ENCODE results near the gene UTRN.

The UTRN gene

DNA sequence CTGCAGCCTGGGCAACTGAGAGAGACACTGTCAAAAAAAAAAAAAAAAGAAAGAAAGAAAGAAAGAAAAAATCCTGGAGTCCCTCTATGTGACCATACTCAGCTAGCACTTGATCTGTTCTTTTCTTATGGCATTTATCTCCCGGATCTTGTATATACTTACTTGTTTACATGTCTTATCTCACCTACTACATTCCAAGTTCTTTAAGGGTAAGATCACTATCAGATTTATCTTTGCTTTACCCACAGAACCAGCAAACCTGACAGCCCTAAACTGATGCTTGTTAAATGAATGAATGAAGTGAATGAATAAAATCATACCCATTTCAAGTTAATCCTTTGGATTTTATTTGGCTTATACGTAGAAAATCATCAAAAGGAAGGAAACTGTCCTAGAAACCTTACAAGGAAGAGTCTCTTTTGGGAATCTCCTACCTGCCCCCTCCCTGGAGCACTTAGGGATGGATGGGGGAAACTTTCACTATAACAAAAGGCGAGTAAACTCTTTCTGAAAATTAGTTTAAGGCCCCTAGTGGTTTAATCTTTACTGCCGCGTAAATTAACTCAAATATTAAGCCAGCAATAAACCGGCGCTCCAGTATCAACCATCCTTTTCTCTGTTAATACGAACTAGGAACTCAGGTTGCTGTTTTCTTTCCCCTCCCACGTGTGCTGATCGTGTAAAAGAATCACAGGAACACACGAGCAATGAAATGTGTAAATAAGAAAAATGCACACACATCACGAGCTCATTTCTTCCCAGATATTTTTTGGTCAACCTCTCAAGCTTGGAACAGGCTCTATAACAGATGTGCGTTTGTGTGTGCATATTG lies 1.3 kb upstream of the UTRN start:
- no peak for DNase-seq

DNA sequence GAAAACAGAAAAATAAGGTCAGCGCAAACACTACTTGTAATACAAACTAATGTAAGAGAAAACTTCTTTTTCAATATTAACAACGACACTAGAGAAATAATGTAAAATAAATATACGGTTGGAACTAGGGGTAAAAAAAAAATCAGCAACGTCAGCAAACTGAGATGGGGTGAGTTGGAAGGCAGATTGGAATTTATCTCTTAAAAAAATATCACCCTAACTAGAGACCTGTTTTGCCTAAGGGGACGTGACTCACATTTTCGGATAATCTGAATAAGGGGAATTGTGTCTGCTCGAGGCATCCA lies 705 bp upstream of the UTRN start:
- DNase-seq = no peak

DNA sequence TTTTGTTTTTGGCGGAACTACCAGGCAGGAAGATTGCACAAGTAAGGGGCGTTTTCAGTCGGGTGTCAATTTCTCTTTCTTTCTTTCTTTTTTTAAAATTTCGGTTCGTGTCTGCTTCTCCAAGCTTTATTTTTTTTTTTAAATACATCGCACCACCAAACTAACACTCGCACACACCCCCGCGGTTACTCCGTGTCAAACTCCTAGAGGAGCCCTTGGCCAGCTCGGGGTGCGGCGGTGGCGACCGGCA lies 338 bp downstream of the UTRN start:
- no peak for DNase-seq

DNA sequence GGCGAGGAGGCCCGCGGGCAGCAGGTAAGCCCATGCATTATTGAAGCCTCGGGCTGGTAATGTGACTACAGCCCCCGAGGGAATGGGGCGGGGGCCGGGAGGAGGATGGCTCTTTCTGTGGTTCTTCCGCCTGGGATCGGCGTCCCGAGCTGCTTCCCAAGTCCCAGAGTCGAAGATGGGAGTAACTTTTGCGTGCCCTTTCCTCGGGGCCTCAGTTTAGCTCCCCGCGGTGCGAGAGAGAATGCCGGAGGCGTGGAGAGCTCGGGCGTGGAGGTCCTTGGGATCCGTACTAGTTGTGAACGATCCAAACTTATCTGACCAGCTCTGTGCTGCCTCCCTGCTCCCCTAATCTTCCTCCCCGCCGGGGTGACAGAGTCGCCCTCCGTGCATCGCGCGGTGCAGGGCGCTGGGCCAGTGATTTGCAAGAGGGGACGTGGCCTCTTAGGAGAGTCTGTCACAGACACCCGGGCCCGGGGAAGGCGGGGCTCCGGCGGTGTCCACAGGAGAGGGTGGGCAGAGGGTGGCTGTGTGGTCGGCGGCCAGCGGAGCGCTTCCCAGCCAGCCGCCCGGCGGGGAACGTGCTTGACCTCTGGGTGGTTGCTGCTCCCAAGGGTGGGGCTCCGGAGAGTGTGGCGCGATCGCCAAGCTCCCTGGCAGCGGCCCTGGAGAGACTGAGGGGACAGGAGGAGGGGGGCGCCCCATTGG lies 815 bp downstream of the UTRN start:
- DNase-seq = peak; percentile 26

DNA sequence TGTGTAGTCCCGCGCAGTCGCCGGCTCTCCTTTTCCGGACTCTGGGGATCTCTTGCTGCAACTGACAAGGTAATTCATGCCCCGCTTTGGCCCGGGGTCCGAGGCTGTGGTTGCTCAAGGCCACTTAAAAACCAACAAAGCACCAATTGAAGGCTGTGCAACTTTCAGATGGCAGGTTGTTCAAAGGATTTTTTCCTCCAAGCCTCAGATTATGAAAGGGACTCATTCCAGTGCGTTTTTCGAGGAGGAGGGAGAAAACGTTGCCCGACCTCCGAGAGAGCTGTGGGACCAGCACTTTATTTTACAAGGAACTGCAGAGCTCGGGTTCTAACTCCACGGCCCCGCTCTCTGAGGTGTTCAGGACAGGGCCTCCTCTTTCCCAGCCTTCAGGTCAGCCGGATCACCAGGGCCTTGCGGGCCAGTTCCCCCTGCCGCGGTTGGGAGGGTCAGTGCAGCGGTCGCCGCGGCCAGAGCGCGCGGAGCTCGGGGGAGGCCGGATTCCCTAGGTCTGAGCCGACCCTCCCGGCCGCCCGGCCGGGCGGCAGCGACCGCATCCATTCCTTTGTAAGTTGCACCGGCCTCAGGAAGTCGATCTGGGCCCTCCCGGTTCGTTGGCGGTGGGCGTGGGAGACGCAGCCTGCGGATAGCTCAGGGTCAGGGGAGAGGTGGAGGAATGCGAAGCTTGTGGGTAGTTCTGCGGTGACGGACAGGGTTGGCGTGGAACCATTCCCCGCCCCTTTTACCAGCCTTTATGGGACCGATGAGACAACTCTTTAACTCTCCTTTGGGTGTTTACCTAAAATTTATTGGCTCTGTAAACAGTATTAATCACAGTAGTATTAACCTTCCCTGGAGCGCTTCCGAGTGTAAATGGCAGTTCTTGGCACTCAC lies 1.6 kb downstream of the UTRN start:
- no peak for DNase-seq

DNA sequence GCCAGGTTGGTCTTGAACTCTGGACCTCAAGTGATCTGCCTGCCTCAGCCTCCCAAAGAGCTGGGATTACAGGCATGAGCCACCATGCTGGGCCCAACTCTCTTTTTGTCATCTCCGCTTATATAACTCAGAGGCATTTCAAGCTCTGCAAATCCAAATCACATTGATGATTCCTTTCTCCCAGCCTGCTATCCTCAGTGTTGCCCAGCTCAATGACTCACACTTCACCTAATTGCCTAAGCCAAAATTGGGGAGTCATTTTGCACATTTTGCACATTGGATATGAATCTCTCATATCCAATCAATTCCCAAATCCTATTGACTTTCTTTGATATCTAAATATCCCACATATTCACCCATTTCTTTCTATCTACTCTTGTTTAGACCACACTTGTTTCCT lies 3.9 kb downstream of the UTRN start:
- no peak for DNase-seq

DNA sequence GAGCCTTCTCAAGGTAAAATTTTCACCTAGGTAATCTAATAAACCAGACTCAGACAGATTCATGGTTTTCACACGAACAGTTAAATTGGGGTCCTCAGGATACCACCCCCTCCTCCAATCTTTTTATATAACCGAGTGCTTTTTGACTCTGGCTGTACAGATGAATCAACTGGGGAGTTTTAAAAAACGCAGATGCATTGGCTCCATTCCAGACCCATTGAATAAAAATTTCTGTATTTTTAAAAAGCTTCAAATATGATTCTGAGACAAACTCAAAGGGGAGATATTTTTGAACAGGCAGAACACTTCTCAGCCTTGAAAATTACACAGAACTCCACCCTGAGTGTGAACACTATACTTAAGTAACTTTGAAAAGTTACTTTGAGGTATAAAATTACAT lies 7.2 kb downstream of the UTRN start:
- no peak for DNase-seq

DNA sequence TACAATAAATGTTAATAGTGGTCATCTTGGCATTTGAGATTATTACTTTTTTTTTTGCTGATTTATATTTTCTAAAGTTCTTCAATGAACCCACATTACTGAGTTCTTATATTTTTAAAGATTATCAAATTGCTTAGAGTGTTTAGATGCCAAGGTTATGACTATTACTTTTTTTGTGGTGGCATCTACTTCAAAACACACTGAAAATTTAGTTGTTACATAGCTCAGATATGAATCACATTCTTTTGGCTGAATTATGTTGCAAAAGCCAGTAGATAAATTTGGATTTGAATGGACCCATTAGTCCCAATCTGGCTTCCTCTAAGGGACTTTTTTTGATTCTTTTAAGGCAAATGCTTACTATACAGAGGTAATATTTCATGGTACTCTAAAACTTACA lies 8.9 kb downstream of the UTRN start:
- DNase-seq = no peak

DNA sequence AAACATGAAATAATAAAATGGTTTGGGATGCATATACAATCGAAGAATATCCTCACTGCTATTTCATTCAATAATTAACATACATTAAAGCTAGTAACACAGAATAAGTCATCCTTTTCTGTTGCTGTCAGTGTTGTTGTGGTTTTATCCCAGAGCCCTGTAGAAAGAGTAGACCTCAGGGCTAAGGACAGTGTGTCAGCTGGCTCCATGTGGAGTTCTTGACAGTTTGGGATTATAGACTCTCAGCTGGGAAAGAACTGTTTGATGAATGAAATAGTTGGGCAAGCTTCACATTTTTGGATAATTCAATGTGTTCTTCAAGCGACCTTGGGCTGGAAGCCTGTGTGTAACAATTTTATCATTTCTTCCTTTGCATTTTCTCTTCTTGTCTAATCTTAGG lies 10.1 kb downstream of the UTRN start:
- no peak for DNase-seq

DNA sequence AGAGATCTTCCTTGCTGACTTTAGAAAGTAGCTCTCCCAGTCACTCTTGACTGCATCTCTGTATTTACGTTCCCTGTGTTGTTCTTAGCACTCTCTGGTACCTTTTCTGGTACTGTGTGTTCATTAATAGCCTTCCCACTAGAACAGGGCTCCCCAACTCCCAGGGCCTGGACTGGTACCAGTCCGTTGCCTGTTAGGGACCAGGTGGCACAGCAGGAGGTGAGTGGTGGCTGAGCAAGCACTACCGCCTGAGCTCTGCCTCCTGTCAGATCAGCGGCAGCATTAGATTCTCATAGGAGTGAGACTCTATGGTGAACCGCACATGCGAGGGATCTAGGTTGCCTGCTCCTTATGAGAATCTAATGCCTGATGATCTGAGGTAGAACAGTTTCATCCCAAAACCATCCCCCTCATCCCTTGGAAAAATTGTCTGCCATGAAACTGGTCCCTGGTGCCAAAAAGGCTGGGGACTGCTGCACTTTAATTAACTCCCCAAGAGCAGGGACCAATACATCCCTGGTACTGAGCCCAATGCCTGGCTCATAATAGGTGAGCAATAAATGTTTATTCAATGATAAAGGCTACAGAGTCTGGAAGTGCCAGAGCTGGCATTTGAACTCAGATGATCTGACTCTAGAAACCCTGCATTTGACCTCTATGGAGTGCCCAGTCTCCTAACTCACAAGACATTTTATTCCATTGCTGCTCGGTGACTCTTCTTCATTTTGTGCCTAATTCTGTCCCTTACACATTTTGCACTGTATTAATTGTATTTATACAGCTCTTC lies 11.0 kb downstream of the UTRN start:
- no peak for DNase-seq

DNA sequence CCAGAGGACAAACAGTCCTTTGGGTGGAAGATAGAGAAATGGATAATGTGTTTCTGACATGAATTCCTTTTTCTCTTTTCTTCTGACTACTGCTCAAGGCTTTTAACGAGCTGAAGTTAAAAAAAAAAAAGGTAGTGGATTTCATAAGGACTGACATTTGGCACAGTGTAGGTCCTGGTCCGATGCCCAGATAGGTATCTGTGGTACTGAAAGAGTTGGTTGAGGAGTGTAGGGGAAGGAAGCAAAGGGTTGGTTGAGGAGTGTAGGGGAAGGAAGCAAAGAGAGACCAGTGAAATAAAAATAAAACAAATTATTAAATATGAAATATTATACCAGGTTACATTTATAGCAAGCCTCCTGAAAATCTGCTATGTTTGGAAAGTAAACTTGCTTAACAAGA lies 11.8 kb downstream of the UTRN start:
- no peak for DNase-seq

DNA sequence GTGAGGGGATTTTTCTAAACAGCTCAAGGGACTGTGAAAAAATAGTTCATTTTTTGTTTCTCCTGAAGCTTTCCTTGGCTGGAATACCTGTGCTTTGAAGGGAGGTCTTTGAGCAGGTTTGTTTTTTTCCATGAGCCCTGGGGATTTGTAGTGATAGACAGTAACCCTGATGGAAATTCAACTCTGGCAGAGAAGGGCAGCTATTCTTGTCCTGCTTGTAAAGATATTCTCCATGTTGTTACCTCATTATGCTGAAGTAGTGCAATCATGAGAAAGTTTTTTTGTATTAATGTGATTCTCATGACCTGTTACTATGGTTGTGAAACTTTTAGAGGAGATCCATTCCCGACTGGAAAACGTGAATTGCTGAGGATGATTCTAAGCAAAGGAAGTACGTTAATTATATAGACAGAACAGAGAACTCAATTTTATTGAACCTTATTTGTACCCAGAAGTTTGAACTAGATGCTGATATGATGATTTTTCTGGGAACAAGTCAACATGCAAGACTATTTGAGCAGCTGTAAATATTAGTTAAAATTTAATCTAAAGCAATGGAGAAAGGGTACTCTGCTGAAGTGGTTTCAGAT lies 12.5 kb downstream of the UTRN start:
- no peak for DNase-seq

DNA sequence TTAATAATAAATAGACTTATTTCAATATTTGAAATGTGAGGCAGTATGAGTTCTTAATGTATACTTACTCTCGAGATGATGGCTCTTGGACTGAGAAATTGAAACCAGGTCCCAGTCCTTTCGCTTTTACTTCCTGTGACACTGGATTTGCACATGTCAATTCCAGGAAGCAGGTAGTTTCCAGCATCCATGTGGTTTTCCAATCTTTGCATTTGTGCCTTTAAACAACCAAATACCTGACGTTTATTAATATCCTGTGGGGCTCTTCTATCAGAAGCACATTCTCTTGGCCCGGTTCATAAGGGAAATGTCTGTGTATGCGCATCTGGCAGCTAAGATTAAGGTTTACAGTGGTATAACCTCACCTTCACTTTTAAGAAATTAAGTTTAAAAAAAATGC lies 13.1 kb downstream of the UTRN start:
- no peak for DNase-seq

DNA sequence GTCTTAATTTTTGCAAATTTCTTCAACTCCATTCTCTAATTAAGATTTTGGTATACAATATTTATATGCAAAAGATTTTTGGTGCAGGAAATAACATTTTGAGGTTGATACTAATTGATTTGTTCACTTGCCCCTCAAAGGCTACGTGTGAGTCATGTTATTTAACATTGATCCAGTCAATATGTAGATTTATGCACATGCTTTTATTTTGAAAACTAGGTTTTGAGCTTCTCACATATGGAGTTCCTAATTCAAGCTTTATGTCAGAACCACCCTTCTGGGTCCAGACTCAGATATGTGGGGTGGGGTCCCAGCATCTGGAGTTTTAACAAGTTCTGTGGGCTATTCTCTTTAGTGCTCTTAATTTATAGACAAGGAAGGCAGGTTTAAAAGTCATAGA lies 13.8 kb downstream of the UTRN start:
- no peak for DNase-seq

DNA sequence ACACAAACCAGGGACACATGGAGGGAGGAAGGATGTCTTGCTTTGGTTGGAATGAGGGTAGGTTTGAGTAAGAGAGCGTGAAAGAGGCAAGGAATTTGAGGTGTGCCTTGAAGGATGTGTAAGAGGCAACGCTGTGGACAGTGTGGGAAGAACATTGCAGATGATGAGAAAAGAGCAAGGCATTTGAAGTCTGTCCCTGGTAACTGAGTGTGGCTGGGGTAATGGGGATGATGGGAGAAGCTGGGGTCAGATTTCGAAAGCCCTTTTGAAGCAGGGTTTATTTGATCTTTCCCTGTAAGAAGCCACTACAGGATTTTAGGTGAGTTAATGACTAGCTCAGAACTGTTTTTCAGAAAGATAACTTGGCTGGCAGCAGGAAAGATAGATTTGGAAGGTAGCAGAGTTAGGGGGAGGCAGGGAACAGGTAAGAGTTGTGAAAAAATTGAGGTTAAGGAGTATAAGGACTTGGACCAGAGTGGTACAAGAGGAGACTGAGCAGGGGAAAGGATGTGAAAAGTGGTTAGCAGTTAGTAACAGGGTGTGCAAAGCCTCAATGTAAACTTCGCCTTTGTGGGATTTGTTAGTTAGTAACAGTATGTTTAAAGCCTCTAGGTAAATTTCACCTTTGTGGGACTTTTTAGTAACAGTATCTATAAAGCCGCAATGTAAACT lies 17.7 kb downstream of the UTRN start:
- DNase-seq = no peak

DNA sequence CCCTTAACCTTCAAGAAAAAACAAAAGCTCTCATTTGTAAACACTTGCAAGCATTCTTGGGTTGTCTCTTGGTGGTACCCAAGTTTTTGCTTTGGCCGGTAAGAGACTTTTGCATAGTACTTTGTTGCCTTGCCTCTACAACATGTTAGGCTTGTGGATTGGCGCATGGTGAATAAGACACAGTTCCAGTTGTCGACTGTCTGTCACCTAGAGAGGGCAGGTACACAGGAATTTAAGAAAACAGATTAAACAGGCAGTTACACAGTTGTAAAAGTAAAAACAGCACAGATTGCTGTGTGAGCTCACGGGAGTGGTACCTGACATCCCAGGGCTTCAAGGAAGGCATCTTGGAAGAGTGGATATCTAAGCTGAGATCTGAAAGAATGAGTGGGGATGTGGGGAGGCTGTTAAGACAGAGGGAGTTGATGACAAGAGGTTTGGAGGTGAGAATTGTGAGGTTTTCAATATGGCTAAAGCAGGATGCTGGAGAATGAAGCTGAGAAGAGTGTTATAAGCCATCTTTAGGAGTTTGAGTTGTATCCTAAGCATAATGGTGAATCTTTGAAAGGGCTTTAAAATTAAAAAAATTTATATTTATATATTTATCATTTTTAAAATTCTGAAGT lies 19.2 kb downstream of the UTRN start:
- DNase-seq = no peak

DNA sequence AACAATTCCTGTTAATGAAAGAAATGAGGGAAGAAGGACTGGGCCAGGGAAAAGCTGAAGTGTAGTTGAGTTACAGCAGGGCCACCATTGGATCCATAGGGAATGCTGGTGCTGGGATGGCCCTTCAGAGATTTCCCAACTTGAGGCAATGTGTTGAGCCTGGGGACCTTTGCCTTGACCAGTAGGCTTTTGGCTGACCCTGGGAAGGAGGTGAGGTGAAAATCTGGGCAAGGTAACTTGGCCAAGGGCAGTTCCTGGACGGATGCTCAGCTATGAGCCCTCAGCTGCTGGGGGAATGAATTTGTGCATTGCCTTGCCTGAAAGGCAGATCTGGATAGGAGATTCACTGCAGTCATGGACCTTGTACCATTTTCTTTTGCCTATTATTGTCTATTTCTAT lies 20.4 kb downstream of the UTRN start:
- no peak for DNase-seq

DNA sequence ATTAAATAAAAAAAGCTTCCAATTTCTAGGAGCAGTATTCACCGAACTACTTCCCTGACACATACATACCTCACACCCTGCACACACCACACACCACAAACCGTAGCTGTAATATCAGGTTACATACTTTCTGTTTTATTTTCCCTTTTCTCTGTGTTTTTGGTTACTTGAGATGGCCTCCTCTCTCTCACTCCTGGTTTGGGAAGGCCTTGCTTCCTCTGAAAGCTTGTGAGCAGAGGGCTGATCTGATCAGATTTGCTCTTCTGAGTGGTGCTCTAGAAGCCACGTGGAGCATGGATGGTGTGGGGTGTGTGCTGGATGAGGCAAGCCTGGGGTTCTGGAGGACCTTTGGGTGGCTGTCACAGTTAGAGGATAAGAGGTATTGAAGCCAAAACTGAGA lies 20.9 kb downstream of the UTRN start:
- DNase-seq = no peak

DNA sequence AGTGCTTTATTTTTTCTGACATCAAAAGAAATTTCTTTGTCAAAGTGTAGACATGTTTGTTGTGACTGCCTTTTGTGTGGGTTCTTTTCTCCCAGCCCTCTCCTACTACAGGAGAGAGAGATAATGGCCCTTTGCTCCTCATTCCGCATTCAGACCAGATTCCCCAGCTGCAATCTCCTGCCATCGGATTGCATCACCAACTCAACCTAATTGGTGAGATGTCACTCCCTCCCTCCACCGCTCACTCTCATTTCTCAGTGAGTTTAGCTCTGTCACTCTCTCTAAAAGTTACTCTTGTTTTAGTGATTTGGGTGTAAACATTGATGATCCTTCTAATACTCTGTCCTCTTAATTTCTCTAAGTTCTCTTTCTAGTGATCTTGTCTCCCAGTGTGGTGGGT lies 22.7 kb downstream of the UTRN start:
- no peak for DNase-seq

DNA sequence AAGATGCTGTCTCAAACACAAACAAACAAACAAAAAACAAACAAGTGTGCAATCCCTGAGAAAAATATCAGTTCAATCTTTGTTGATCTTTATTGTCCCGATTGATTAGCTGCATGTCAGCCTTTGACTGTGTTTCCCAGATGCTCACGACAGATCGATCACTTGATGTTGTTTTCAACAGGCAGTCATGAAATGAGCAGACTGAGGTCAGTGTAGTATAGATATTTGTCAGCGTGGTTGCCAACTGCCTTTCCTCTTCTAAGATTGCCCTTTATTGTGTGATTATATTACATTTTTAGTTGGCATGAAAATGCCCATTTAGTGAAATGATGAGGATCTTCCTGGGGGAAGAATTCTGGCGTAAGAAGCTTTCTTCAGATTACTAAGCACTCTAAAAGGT lies 25.6 kb downstream of the UTRN start:
- DNase-seq = no peak

DNA sequence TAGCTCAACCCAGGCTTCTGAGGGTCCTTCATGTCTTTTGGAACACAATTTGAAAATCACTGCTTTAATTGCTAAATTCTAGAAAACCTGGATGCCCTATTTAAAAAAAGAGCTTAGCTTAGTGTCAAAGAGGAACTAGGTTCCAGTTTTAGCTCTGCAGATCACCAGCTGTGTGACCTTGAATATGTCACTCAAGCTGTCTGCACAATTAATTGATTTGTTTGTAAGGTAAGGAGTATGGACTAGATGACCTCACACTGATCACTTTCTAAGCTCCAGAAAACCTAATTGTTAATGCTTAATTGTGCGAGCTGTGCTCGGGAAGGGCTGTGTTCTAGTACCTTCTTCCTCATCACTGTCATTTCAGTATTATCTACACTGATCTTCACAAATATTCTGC lies 26.2 kb downstream of the UTRN start:
- no peak for DNase-seq

DNA sequence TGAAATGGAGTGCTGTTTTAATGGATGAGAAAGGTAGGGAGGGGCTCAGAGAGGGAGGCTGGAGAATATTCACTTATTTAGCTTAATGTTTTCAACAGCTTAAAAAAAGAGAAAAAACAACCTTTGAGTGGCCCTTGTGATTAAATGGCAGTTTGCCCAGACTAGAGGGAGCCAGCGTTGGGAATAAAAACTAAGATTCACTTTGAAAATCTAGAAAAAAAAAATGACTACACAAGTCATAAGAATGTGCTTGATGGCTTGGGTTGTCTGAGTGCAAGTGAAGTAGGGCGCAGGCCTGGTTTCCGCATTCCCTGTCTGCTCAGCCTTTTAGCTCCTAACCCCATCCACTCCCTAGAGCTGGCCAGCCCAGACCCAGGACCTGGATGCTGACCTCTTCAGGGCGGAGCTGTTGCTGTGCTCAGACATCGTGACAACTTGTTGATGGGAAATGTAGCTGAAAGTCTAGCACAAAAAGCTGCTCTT lies 28.9 kb downstream of the UTRN start:
- DNase-seq = no peak
